Ascending aorta (tissue), 2 donors: ENCODE data around the gene ALPI. TPM values are rescaled to one million over a fixed set of nuclear protein-coding genes. Genes with fewer than 3 reads are reported as not detected.
"Not testable (repeated sequence)": the region's sequence is repeated elsewhere in the genome, so short reads cannot be mapped to it uniquely, and the experiment has no call there.

Source experiments
- DNase-seq, 2 donors: peaks; one replicate each; pipeline ENCODE4 v3.0.0-alpha.2; 2019; ENCODE audit warnings: low spot score in 2 of 2
- H3K27ac ChIP-seq, 2 donors: fragments of 200-600 bp; sonication (generic); one replicate each; pipeline ENCODE4 v1.5.1; 2016 to 2017; ENCODE audit warnings: mild to moderate bottlenecking in 1 of 2
- H3K27me3 ChIP-seq: fragments of 200-600 bp; sonication (generic); one replicate; pipeline ENCODE4 v1.5.1; 2017
- H3K36me3 ChIP-seq, 2 donors: fragments of 200-600 bp; sonication (generic); one replicate each; pipeline ENCODE4 v1.5.1; 2016
- H3K4me1 ChIP-seq, 2 donors: fragments of 200-600 bp; sonication (generic); one replicate each; pipeline ENCODE4 v1.5.1; 2016 to 2017; ENCODE audit warnings: mild to moderate bottlenecking in 1 of 2
- H3K4me3 ChIP-seq, 2 donors: fragments of 200-600 bp; sonication (generic); one replicate each; pipeline ENCODE4 v1.5.1; 2016 to 2017; ENCODE audit warnings: mild to moderate bottlenecking in 1 of 2
- H3K9me3 ChIP-seq, 2 donors: fragments of 200-600 bp; sonication (generic); one replicate each; pipeline ENCODE4 v1.5.1; 2016
- intact Hi-C: fragments of 100-400 bp; cut with DNase I; formaldehyde crosslinking; loops from one replicate; pipeline ENCODE4 v1.15.1; 2023
- total RNA-seq: library from RNA; depleted of rRNA; stranded (reverse); fragments of >200 nt; gene quantifications from one replicate; pipeline ENCODE4 v1.1.0, GENCODE V29; 2016
- TF ChIP-seq, protein P1 (sequence below), 3 experiments: fragments of 200-600 bp in 2 of 3; fragments of 450-650 bp in 1 of 3; sonication (generic) in 2 of 3; IDR thresholded peaks; one replicate each; pipeline ENCODE4 v1.5.1; 2016 to 2019; ENCODE audit warnings: antibody characterized with exemption in 3 of 3, mild to moderate bottlenecking in 1 of 3, moderate library complexity in 1 of 3

ALPI gene
- total RNA-seq, 1 donor from 2014 or later: not detected

DNA sequence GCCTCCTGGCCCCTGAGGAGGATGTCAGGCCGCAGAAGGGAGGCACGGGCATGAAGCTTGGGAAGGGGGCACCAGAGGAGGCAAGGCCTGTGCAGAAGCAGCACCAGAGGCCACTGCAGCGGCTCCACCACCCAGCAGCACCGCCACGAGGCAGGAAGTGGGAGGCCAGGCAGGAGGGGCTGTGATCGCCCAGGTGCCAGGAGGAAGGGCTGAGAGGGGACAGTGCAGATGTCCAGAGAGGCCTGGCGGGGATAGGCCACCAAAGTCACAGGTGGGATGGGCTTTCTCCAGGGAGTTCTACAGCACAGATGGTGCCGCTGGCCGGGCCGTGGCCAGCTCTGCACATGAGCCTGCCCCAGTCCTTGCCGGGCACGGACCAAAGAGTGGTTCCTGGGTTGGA, 6.0 kb upstream of the ALPI start:
- intact Hi-C loops: no loop called here
- Histone ChIP-seq H3K9me3 (no peaks in the 10 kb centered on the region), H3K27me3 (no peaks in the 10 kb centered on the region), H3K4me1 (no peaks in the 10 kb centered on the region), H3K4me3 (no peak overlapping the region), H3K36me3 (no peaks in the 10 kb centered on the region), H3K27ac (no peak overlapping the region)
- DNase-seq: peak in 1 of 2 donors; percentile 50
- TF ChIP-seq, protein P1, sequence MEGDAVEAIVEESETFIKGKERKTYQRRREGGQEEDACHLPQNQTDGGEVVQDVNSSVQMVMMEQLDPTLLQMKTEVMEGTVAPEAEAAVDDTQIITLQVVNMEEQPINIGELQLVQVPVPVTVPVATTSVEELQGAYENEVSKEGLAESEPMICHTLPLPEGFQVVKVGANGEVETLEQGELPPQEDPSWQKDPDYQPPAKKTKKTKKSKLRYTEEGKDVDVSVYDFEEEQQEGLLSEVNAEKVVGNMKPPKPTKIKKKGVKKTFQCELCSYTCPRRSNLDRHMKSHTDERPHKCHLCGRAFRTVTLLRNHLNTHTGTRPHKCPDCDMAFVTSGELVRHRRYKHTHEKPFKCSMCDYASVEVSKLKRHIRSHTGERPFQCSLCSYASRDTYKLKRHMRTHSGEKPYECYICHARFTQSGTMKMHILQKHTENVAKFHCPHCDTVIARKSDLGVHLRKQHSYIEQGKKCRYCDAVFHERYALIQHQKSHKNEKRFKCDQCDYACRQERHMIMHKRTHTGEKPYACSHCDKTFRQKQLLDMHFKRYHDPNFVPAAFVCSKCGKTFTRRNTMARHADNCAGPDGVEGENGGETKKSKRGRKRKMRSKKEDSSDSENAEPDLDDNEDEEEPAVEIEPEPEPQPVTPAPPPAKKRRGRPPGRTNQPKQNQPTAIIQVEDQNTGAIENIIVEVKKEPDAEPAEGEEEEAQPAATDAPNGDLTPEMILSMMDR (IDR thresholded peaks at IDR 0.05): no peak

- H3K4me3 ChIP-seq, H3K4me1 ChIP-seq, H3K27me3 ChIP-seq, intact Hi-C loops, H3K27ac ChIP-seq, H3K9me3 ChIP-seq, H3K36me3 ChIP-seq, DNase-seq: not testable (repeated sequence)
Observed at GRCh38 chr2:232451645-232452044, 4.3 kb upstream of the ALPI start.

GRCh38 chr2:232454630-232455029, 1.3 kb upstream of the ALPI start:
- Histone ChIP-seq H3K4me1 (no peaks in the 10 kb centered on the region), H3K27me3 (no peaks in the 10 kb centered on the region), H3K4me3 (no peak overlapping the region), H3K27ac (no peak overlapping the region), H3K9me3 (no peaks in the 10 kb centered on the region), H3K36me3 (no peaks in the 10 kb centered on the region)
- intact Hi-C loops: no loop called here
- peak in 1 of 2 donors; percentile 54 for DNase-seq
- TF ChIP-seq, protein P1 (IDR thresholded peaks at IDR 0.05): no peak

DNA sequence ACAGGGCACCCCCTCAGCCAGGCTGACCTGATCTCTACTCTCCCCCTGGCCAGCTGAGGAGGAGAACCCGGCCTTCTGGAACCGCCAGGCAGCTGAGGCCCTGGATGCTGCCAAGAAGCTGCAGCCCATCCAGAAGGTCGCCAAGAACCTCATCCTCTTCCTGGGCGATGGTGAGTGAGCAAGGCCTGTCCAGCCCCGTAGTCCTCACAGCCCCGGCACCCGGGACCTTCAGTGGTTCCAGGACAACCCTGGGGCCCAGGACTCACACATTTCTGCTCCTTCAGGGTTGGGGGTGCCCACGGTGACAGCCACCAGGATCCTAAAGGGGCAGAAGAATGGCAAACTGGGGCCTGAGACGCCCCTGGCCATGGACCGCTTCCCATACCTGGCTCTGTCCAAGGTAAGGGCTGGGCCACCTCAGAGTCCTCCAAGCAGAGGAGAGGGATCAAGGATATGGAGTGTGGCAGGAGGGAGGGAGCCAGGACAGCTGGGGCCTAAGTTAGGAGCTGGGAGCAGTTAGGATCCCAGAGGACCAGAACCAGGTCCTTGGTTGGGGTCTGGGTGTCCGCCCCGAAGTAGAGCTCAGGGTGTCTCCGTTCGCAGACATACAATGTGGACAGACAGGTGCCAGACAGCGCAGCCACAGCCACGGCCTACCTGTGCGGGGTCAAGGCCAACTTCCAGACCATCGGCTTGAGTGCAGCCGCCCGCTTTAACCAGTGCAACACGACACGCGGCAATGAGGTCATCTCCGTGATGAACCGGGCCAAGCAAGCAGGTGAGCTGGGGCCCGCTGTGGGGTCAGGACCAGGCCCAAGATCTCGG, 555 bp downstream of the ALPI start:
- H3K4me3 ChIP-seq: no peak overlapping the region
- DNase-seq: peak in 1 of 2 donors; percentile 55
- H3K27ac ChIP-seq: no peak overlapping the region
- TF ChIP-seq, protein P1 (IDR thresholded peaks at IDR 0.05): no peak
- intact Hi-C loops: no loop called here
- H3K27me3 ChIP-seq: no peaks in the 10 kb centered on the region
- H3K4me1 ChIP-seq: no peaks in the 10 kb centered on the region
- H3K36me3 ChIP-seq: no peaks in the 10 kb centered on the region
- H3K9me3 ChIP-seq: no peaks in the 10 kb centered on the region

GRCh38 chr2:232457121-232458011, 1.4 kb downstream of the ALPI start:
- no peaks in the 10 kb centered on the region for H3K36me3 ChIP-seq
- H3K4me1 ChIP-seq: no peaks in the 10 kb centered on the region
- H3K9me3 ChIP-seq: no peaks in the 10 kb centered on the region
- DNase-seq: no peak
- H3K27ac ChIP-seq: no peak overlapping the region
- TF ChIP-seq, protein P1 (IDR thresholded peaks at IDR 0.05): no peak
- H3K27me3 ChIP-seq: no peaks in the 10 kb centered on the region
- H3K4me3 ChIP-seq: no peak overlapping the region
- intact Hi-C loops: no loop called here
